NCI-H1694 treated with DMSO at 0.1 percent for 48 hours (cell line): ENCODE results near the gene UNKL.

Experiments used
- DNase-seq: peaks from one replicate; lab custom pipeline; 2025; lab: John Stamatoyannopoulos, UW

Gene UNKL

GRCh38 chr16:1414532-1415260, at the start of gene UNKL:
UNKL (minus strand) TSS chr16:1414704; CDS start chr16:1414691, 13 bp downstream.
- DNase-seq: no peak

GRCh38 chr16:1461146-1461545, 46.6 kb upstream of the UNKL start:
- DNase-seq: no peak

GRCh38 chr16:1460602-1461138, 46.2 kb upstream of the UNKL start:
- DNase-seq: no peak

- no peak for DNase-seq
Measured at GRCh38 chr16:1459967-1460366, 45.5 kb upstream of the UNKL start.

GRCh38 chr16:1458977-1459341, 44.5 kb upstream of the UNKL start:
- no peak for DNase-seq

GRCh38 chr16:1458336-1458976, 44.0 kb upstream of the UNKL start:
- no peak for DNase-seq

GRCh38 chr16:1457489-1458245, 43.2 kb upstream of the UNKL start:
- no peak for DNase-seq

- DNase-seq: no peak
Measured at GRCh38 chr16:1456951-1457350, 42.4 kb upstream of the UNKL start.

- no peak for DNase-seq
Measured at GRCh38 chr16:1455190-1456171, 41.0 kb upstream of the UNKL start.

- DNase-seq: no peak
Measured at GRCh38 chr16:1454561-1454960, 40.1 kb upstream of the UNKL start.

GRCh38 chr16:1453316-1453715, 38.8 kb upstream of the UNKL start:
- no peak for DNase-seq

- no peak for DNase-seq
Measured at GRCh38 chr16:1452530-1452929, 38.0 kb upstream of the UNKL start.

GRCh38 chr16:1451702-1452392, 37.3 kb upstream of the UNKL start:
- no peak for DNase-seq

GRCh38 chr16:1450841-1451240, 36.3 kb upstream of the UNKL start:
- no peak for DNase-seq

- no peak for DNase-seq
Measured at GRCh38 chr16:1450218-1450617, 35.7 kb upstream of the UNKL start.

GRCh38 chr16:1449201-1449788, 34.8 kb upstream of the UNKL start:
- no peak for DNase-seq

- DNase-seq: no peak
Measured at GRCh38 chr16:1448536-1449116, 34.1 kb upstream of the UNKL start.

GRCh38 chr16:1447965-1448364, 33.5 kb upstream of the UNKL start:
- DNase-seq: no peak

GRCh38 chr16:1446296-1447080, 32.0 kb upstream of the UNKL start:
- DNase-seq: no peak
